HCT116 (cell line): ENCODE results near the gene EEA1. TPM values are rescaled to one million over a fixed set of nuclear protein-coding genes. Genes with fewer than 3 reads are reported as not detected.

ENCODE experiments used
- ATAC-seq: fragments of 200-7000 bp; cut with Tn5 transposase; 2 replicates; pipeline ENCODE4 v1.9.1; 2020; ENCODE audit warnings: mild to moderate bottlenecking, moderate library complexity
- BruUV-seq: library from RNA; stranded (reverse); fragments of 400-500 nt; replicated peaks from 2 replicates; lab custom pipeline; 2021; lab: Mats Ljungman, UMichigan
- CTCF ChIA-PET: fragments of 300-600 bp; sonication (Branson Sonifier 250); formaldehyde crosslinking; loops from one replicate; lab custom pipeline; 2021; ENCODE audit warnings: antibody characterized with exemption; lab: Charles Lee
- POLR2A ChIA-PET: fragments of 300-600, 350-600 bp; sonication (Branson Sonifier 250); formaldehyde crosslinking; loops from one replicate; lab custom pipeline; 2021; ENCODE audit warnings: antibody characterized with exemption; lab: Charles Lee
- RAD21 ChIA-PET, 2 experiments: fragments of 300-600 bp; sonication (Branson Sonifier 250); formaldehyde crosslinking; loops; one replicate each; lab custom pipeline; 2023; ENCODE audit warnings: low total read pairs in 2 of 2; ENCODE audit not compliant: uncharacterized antibody in 2 of 2, unreplicated experiment in 2 of 2, low non-redundant PET in 1 of 2; lab: Charles Lee
- DNase-seq: peaks from one replicate; pipeline ENCODE4 v3.0.0-alpha.2; 2010; ENCODE audit warnings: low read depth, low spot score
- H2AFZ ChIP-seq: fragments of 200-600 bp; shearing (Covaris generic), sonication (generic); 2 replicates; pipeline ENCODE4 v1.6.1; 2017; ENCODE audit warnings: low read depth, mixed run types, mixed read lengths, antibody characterized with exemption, low read length; ENCODE audit not compliant: poor library complexity, severe bottlenecking
- H3K27ac ChIP-seq: 2 replicates; pipeline ENCODE4 v1.5.1; 2012; ENCODE audit warnings: low read depth, low read length
- H3K27me3 ChIP-seq: fragments of 200-600 bp; sonication (generic); 2 replicates; pipeline ENCODE4 v1.6.1; 2016; ENCODE audit warnings: mixed run types, low read length, mixed read lengths; ENCODE audit not compliant: insufficient read depth
- H3K36me3 ChIP-seq, 2 experiments: fragments of 200-500 bp in 1 of 2; fragments of 200-600 bp in 1 of 2; sonication (Bioruptor generic) in 1 of 2; sonication (generic) in 1 of 2; 2 replicates each; pipeline versions ENCODE4 v1.5.1 to v1.6.1; 2014 to 2016; ENCODE audit warnings: low read length in 2 of 2, inconsistent platforms in 1 of 2, mixed read lengths in 1 of 2, mixed run types in 1 of 2; ENCODE audit not compliant: insufficient read depth in 2 of 2, control insufficient read depth in 1 of 2
- H3K4me1 ChIP-seq, 2 experiments: fragments of 200-600 bp in 1 of 2; sonication (generic) in 1 of 2; 2 replicates each; pipeline versions ENCODE4 v1.5.1 to v1.6.1; 2012 to 2017; ENCODE audit warnings: low read length in 2 of 2, inconsistent platforms in 1 of 2, mild to moderate bottlenecking in 1 of 2, mixed read lengths in 1 of 2, mixed run types in 1 of 2, moderate library complexity in 1 of 2; ENCODE audit not compliant: insufficient read depth in 2 of 2, control insufficient read depth in 1 of 2
- H3K4me2 ChIP-seq: fragments of 200-600 bp; sonication (generic); 2 replicates; pipeline ENCODE4 v1.6.1; 2017; ENCODE audit warnings: mixed run types, low read length, mixed read lengths
- H3K4me3 ChIP-seq, 2 experiments: fragments of 200-600 bp in 1 of 2; sonication (generic) in 1 of 2; replicated peaks in 1 of 2; 2 replicates each; pipeline ENCODE4 v1.5.1; 2011 to 2016; ENCODE audit warnings: low read length in 2 of 2, control low read depth in 1 of 2, low read depth in 1 of 2, mild to moderate bottlenecking in 1 of 2, mixed read lengths in 1 of 2, mixed run types in 1 of 2
- H3K79me2 ChIP-seq: fragments of 200-600 bp; sonication (generic); 2 replicates; pipeline ENCODE4 v1.6.1; 2017; ENCODE audit warnings: mild to moderate bottlenecking, mixed run types, low read length, moderate library complexity, mixed read lengths; ENCODE audit not compliant: insufficient read depth
- H3K9ac ChIP-seq: fragments of 200-600 bp; sonication (generic); 2 replicates; pipeline ENCODE4 v1.6.1; 2016; ENCODE audit warnings: low read length, mixed read lengths
- H3K9me2 ChIP-seq: fragments of 200-600 bp; sonication (generic), shearing (Covaris generic); 2 replicates; pipeline ENCODE4 v1.6.1; 2017; ENCODE audit warnings: mixed run types, mild to moderate bottlenecking, moderate library complexity; ENCODE audit not compliant: insufficient read depth
- H3K9me3 ChIP-seq, 2 experiments: fragments of 200-500 bp in 1 of 2; fragments of 200-600 bp in 1 of 2; sonication (Bioruptor generic) in 1 of 2; sonication (generic) in 1 of 2; 2 replicates each; pipeline ENCODE4 v1.6.1; 2014 to 2017; ENCODE audit warnings: low read length in 2 of 2, mixed read lengths in 2 of 2, inconsistent platforms in 1 of 2, low read depth in 1 of 2, mild to moderate bottlenecking in 1 of 2, mixed run types in 1 of 2, moderate library complexity in 1 of 2; ENCODE audit not compliant: control insufficient read depth in 1 of 2, insufficient read depth in 1 of 2
- H4K20me1 ChIP-seq: fragments of 200-600 bp; sonication (generic), shearing (Covaris generic); 2 replicates; pipeline ENCODE4 v1.6.1; 2017; ENCODE audit warnings: mixed run types, mild to moderate bottlenecking, moderate library complexity; ENCODE audit not compliant: insufficient read depth
- CEBPB ChIP-seq: IDR thresholded peaks from 2 replicates; pipeline ENCODE4 v1.6.1; 2012; ENCODE audit warnings: low read depth
- ELF1 ChIP-seq: IDR thresholded peaks from 2 replicates; pipeline ENCODE4 v1.6.1; 2012; ENCODE audit warnings: low read depth, borderline replicate concordance
- EZH2 ChIP-seq: fragments of 200-600 bp; sonication (generic); IDR thresholded peaks from 2 replicates; pipeline ENCODE4 v1.6.1; 2017; ENCODE audit warnings: antibody characterized with exemption, mixed run types
- JUND ChIP-seq: IDR thresholded peaks from 2 replicates; pipeline ENCODE4 v1.6.1; 2012
- POLR2A ChIP-seq: IDR thresholded peaks from 2 replicates; pipeline ENCODE4 v1.7.0; 2011; ENCODE audit warnings: borderline replicate concordance; ENCODE audit not compliant: insufficient read depth, insufficient read length; ENCODE audit errors: extremely low read depth
- POLR2AphosphoS5 ChIP-seq: IDR thresholded peaks from 2 replicates; pipeline ENCODE4 v1.6.1; 2011; ENCODE audit warnings: mild to moderate bottlenecking, low read depth, low read length, moderate library complexity
- RAD21 ChIP-seq: IDR thresholded peaks from 2 replicates; pipeline ENCODE4 v1.6.1; 2012; ENCODE audit warnings: low read depth, mild to moderate bottlenecking
- REST ChIP-seq: IDR thresholded peaks from 2 replicates; pipeline ENCODE4 v1.6.1; 2012; ENCODE audit warnings: low read depth
- SIN3A ChIP-seq: IDR thresholded peaks from 2 replicates; pipeline ENCODE4 v1.6.1; 2012; ENCODE audit warnings: low read depth
- SP1 ChIP-seq: IDR thresholded peaks from 2 replicates; pipeline ENCODE4 v1.6.1; 2012; ENCODE audit warnings: low read depth
- TCF7L2 ChIP-seq: IDR thresholded peaks from 2 replicates; pipeline ENCODE4 v1.7.0; 2011; ENCODE audit warnings: borderline replicate concordance, inconsistent platforms; ENCODE audit not compliant: insufficient read depth, insufficient read length; ENCODE audit errors: extremely low read depth
- YY1 ChIP-seq: IDR thresholded peaks from 2 replicates; pipeline ENCODE4 v1.6.1; 2011; ENCODE audit warnings: low read length, low read depth, moderate library complexity, mild to moderate bottlenecking; ENCODE audit not compliant: insufficient replicate concordance; ENCODE audit errors: extremely low read depth
- ZFX ChIP-seq: fragments of 450-650 bp; IDR thresholded peaks from 2 replicates; pipeline ENCODE4 v1.6.1; 2017
- ZNF274 ChIP-seq: fragments of 200-500 bp; sonication (Bioruptor generic); IDR thresholded peaks from 2 replicates; pipeline ENCODE4 v1.6.1; 2014; ENCODE audit warnings: mild to moderate bottlenecking, low read depth, low read length, inconsistent platforms
- intact Hi-C: fragments of 100-400 bp; cut with micrococcal nuclease; formaldehyde crosslinking; loops from 2 replicates; pipeline ENCODE4 v1.10.0; 2022
- total RNA-seq: library from RNA; stranded (reverse); gene quantifications from one replicate; pipeline ENCODE4 v1.2.1, GENCODE V29; 2021; ENCODE audit not compliant: unreplicated experiment
- TF ChIP-seq, protein P1 (sequence below): IDR thresholded peaks from 2 replicates; pipeline ENCODE4 v1.6.1; 2012
- TF ChIP-seq, protein P2 (sequence below): IDR thresholded peaks from 2 replicates; pipeline ENCODE4 v1.6.1; 2012

Gene EEA1
- total RNA-seq, 1 experiment from 2014 or later, result 13.8 TPM

- TF ChIP-seq ZNF274, result no peak
Observed at GRCh38 chr12:92890601-92891106, 38.4 kb downstream of the EEA1 start (continued).

GRCh38 chr12:92886131-92886530, 43.0 kb downstream of the EEA1 start:
- CTCF ChIA-PET, result no interaction called here
- no peaks in the 10 kb centered on the region for H3K79me2 ChIP-seq
- TF ChIP-seq REST (no peak), EZH2 (no peak), ELF1 (no peak), SIN3A (no peak), CEBPB (no peak), JUND (no peak), ZNF274 (no peak), POLR2A (no peak), POLR2AphosphoS5 (no peak), RAD21 (no peak), YY1 (no peak), SP1 (no peak), TCF7L2 (no peak), ZFX (no peak)
- TF ChIP-seq, protein P1, sequence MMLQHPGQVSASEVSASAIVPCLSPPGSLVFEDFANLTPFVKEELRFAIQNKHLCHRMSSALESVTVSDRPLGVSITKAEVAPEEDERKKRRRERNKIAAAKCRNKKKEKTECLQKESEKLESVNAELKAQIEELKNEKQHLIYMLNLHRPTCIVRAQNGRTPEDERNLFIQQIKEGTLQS, result no peak
- TF ChIP-seq, protein P2, sequence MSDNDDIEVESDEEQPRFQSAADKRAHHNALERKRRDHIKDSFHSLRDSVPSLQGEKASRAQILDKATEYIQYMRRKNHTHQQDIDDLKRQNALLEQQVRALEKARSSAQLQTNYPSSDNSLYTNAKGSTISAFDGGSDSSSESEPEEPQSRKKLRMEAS, result no peak

More at GRCh38 chr12:92886131-92886530, 43.0 kb downstream of the EEA1 start:
- DNase-seq, result no peak
- ChIA-PET RAD21 (no interaction called here), POLR2A (no interaction called here)
- H2AFZ ChIP-seq, result no peak overlapping the region
- no peaks in the 10 kb centered on the region for H4K20me1 ChIP-seq
- no peaks in the 10 kb centered on the region for H3K9me2 ChIP-seq
- peaks cover 3 to 14% of the 10 kb centered on the region in 2 experiments; a peak in 2 of 4 replicates for H3K4me1 ChIP-seq
- H3K36me3 ChIP-seq, result no peaks in the 10 kb centered on the region
- H3K27ac ChIP-seq, result no peak overlapping the region
- no peak for ATAC-seq
- no peaks in the 10 kb centered on the region for H3K9me3 ChIP-seq
- H3K9ac ChIP-seq, result no peak overlapping the region
- H3K4me3 ChIP-seq, result no peak overlapping the region
- H3K27me3 ChIP-seq, result no peaks in the 10 kb centered on the region
- BruUV-seq, result no TSS peak
- intact Hi-C loops, result no loop called here
- no peak overlapping the region for H3K4me2 ChIP-seq
